ENCODE results near the gene SLC25A30. TPM values are rescaled to one million over a fixed set of nuclear protein-coding genes. Genes with fewer than 3 reads are reported as not detected.

The SLC25A30 gene
- total and polyA plus RNA-seq, 9 of the 15 experiments (the other 6 are each of a cell fraction or from before 2014, with no cell fraction given) = 1.1 to 11.1 (median 5.6) TPM

DNA sequence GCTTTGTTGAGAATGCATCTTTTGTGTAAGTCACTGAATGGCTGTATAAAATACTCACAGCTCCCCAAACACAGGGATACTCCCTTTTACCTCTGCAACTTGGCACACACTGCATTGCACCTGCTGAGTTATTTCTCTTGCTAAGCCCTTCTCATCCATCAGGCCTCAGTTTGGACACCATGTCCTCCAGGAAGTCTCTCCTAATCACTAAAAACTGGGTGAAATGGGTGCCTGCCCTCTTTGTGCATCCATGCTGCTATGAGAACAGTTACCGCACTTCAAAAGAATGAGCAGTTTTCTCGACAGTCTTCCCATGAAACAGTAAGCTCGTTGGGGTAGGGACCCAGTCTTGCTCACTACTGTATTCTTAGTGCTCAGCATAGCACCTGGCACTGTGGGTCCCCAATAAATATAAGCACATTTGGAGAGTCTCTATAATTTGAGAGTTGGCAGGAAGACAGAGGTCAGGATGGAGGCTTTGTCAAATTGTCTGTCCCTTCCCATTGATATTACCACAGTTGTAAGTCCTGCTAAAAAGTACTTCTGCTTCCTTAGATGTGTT is 4.6 kb upstream of the SLC25A30 start:
- CTCF ChIA-PET (ENCODE audit: low intra/inter-chr PET ratio) = no interaction called here
- DNase-seq (ENCODE audit: extremely low read depth in 1 of 4, low spot score in 3 of 4) (no peak), ATAC-seq (no peak), FAIRE-seq (no peak)
- Histone ChIP-seq H3K9me3 (replicated peaks; ENCODE audit: control insufficient read depth, insufficient read depth, low read depth, low read length) (no peaks in the 10 kb centered on the region), H3K27me3 (ENCODE audit: control insufficient read depth in 2 of 2, insufficient read depth in 2 of 2, low read length in 2 of 2) (no peaks in the 10 kb centered on the region), H3K27ac (ENCODE audit: extremely low read depth, low read depth, low read length) (no peak overlapping the region), H3K4me1 (replicated peaks in 1 of 2; ENCODE audit: control insufficient read depth in 2 of 2, insufficient read depth in 2 of 2, low read length in 2 of 2) (peaks cover 0 to 7% of the 10 kb centered on the region in 2 experiments; a peak in 1 of 5 replicates), H3K9ac (ENCODE audit: insufficient read depth in 1 of 2, low read depth in 2 of 2, low read length in 2 of 2) (no peak overlapping the region), H2AFZ (ENCODE audit: low read depth, low read length) (peak overlapping the region; percentile 44; the same call in 1 of the 2 replicates), H4K20me1 (replicated peaks; ENCODE audit: control insufficient read depth, insufficient read depth, low read length) (no peaks in the 10 kb centered on the region), H3K79me2 (ENCODE audit: control insufficient read depth, insufficient read depth, low read length) (no peaks in the 10 kb centered on the region), H3K36me3 (ENCODE audit: control insufficient read depth, insufficient read depth, low read length) (no peaks in the 10 kb centered on the region), H3K4me2 (ENCODE audit: insufficient read depth, low read length) (no peak overlapping the region), H3K4me3 (no peak overlapping the region), H3K9me1 (ENCODE audit: control insufficient read depth, insufficient read depth, low read length) (no peaks in the 10 kb centered on the region)
- intact Hi-C loops (cut with micrococcal nuclease) = no loop called here
- TF ChIP-seq, protein P1, sequence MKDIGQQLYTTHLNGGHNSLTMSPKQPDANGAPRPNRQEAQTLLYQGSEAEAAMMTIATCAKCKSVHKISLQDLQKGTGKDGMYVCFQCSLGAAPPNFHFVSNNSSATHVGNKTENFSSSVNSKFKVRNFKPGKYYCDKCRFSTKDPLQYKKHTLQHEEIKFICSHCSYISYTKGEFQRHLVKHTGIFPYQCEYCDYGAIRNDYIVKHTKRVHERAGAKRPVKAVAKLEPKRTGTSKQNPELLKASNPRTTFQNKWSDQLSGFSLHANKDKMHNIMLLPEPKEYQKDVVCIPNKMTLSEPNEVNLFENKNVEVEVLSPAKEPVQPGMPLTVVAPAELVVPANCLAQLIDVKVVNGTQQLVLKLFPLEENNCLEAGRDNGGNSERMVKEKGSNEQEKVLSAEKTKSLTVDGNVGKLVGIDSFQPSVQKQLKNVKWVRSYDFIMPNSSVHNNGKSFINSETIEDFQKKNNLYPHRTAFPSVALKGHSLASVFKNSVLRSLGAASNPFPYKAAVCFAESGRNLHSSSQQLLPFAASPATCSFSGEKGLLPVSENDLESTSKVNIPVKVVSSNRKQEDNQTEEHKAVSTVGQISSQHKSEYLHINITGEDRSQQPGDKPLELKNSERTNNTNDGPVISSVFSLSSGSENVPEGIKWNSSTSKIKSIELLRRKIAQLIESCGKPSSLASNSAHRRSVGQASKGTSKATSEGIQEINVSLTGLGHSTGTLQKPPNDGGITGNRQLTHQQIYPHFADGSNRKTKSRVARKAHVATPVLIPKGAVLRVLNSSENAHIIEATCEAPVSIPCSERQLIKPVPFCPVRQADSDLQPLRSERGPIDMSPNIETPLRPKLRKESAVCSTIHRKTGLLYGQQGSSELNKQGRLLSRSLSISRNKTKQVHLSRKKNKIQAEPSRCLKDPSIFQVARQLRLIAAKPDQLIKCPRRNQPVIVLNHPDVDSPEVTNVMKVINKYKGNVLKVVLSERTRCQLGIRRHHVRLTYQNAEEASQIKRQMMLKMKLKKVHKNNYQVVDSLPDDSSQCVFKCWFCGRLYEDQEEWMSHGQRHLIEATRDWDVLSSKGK (CRISPR knock-in tag; IDR thresholded peaks at IDR 0.05) = no peak
- TF ChIP-seq ELF4 (CRISPR knock-in tag; IDR thresholded peaks at IDR 0.05) (no peak), SAFB (IDR thresholded peaks at IDR 0.05; ENCODE audit: borderline replicate concordance, low read depth, low read length) (no peak), ZBTB8A (IDR thresholded peaks at IDR 0.05; ENCODE audit: partially characterized antibody) (no peak), PYGO2 (tag; IDR thresholded peaks at IDR 0.05) (no peak), ZNF324 (CRISPR knock-in tag; IDR thresholded peaks at IDR 0.05) (no peak), ZNF445 (CRISPR knock-in tag; IDR thresholded peaks at IDR 0.05; ENCODE audit: low read depth) (no peak), ZNF609 (CRISPR knock-in tag; IDR thresholded peaks at IDR 0.05; ENCODE audit: borderline replicate concordance) (no peak), ZNF217 (CRISPR knock-in tag; IDR thresholded peaks at IDR 0.05) (no peak)
- POLR2A ChIA-PET = no interaction called here
- no TSS peak for BruUV-seq (replicated peaks)
- in situ Hi-C loops (cut with MboI) = loop anchor here (10.0 kb wide), 1 partner anchor 1178 kb away; no protein-coding TSS in a partner anchor
- WGBS (ENCODE audit: insufficient coverage, low coverage, missing lambda C conversion rate) = 8% methylated on average over 3 of the region's 3 CpGs

All from K562 (cell line).